ENCODE results near the gene FAM217A.

FAM217A gene

DNA sequence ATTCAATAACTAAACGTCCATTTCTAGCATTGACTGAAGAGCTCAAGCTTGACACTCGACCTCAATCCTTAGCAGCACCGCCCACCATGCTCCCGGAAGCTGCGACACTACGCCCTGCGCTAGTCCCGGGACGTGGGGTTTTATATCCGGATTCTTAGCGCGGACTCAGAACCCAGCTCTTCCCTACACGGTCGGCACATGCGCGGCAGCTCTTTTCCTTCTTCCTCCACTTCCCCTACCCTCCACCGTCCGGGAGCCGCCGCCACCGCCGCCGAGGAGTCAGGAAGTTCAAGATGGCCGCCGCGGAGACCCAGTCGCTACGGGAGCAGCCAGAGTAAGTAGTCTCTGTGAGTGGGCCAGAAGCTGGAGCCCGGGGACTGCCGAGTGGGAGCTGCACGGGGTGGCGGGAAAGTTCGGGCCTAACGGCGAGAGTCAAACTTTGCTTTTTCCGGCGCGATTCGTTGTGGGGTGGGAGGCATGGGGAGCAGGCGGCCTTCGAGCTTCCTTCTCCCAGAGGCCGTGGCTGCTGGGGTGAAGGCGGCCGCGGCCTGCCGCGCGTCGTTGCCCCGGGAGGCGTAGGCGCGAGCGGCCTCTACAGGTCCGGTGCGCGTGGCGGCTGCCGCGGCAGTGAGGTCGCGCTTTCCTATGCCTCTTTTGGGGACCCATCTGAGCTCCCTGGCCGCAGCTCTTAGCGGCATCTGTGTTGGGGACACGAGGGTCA is 57.6 kb downstream of the FAM217A start:
- DNase-seq (ENCODE audit: low read depth), result peak; percentile 79

GRCh38 chr6:4020822-4021132 is 58.2 kb downstream of the FAM217A start:
- DNase-seq (ENCODE audit: low read depth), result no peak

DNA sequence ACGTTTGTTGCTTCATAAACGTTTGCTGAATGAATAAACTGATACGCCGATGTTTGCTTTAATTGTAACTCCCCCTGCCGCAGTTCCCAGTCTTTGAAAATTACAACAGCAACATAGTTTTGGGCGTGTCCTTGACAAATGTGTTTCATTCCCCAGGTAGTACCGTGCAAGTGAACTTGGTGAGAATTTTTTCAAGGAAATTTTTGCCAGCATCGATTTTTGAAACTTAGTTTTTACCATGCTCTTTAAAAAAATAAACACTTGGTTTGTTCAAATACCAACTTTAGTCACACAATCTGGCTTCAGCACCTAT is 60.1 kb downstream of the FAM217A start:
- DNase-seq (ENCODE audit: low read depth), result no peak
